Peyer's patch (tissue), 4 donors: Measurements from ENCODE around the gene VAMP5.

Experiments
- CTCF ChIP-seq, 6 experiments: fragments of 450-650 bp in 4 of 6; fragments of 200-600 bp in 2 of 6; sonication (generic) in 1 of 6; IDR thresholded peaks; one replicate each; pipeline ENCODE4 v1.5.1; 2017 to 2019; ENCODE audit warnings: antibody characterized with exemption in 6 of 6, mild to moderate bottlenecking in 3 of 6, moderate library complexity in 1 of 6
- POLR2A ChIP-seq, 2 donors: fragments of 450-650 bp; IDR thresholded peaks; one replicate each; pipeline ENCODE4 v1.5.1; 2017; ENCODE audit warnings: antibody characterized with exemption in 2 of 2, mild to moderate bottlenecking in 2 of 2, moderate library complexity in 2 of 2

- TF ChIP-seq CTCF (IDR thresholded peaks at IDR 0.05) = no peak
- no peak for TF ChIP-seq POLR2A (IDR thresholded peaks at IDR 0.05)
Measured at GRCh38 chr2:85558160-85558559, 26.1 kb upstream of the VAMP5 start.
